GM10266 (cell line): Measurements from ENCODE around the gene TYRO3.

Source experiments
- DNase-seq: peaks from one replicate; pipeline ENCODE4 v3.0.0; 2012; ENCODE audit errors: extremely low spot score
- CTCF ChIP-seq: IDR thresholded peaks from 2 replicates; pipeline ENCODE4 v1.5.1; 2012; ENCODE audit warnings: mild to moderate bottlenecking, low read depth; ENCODE audit not compliant: control insufficient read depth, insufficient read depth; ENCODE audit errors: missing control alignments

The TYRO3 gene

GRCh38 chr15:41536866-41537265, 22.1 kb upstream of the TYRO3 start:
- DNase-seq, result no peak
- TF ChIP-seq CTCF, result no peak

DNA sequence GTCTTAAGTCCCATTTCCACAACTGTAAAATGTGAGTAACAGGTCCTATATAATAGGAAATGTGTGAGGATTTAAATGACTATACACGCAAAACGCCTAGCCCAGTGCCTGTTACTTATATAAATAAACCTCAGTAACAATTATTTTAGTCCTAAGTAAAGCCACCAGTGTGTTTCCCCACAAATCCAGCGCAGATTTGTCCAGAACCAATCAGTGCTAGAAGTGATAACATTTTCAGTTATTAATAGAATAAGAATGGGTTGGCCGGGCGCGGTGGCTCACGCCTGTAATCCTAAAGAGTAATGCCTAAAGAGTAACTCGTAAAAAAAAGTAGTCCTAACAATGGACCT, 15.5 kb upstream of the TYRO3 start:
- TF ChIP-seq CTCF, result no peak
- DNase-seq, result no peak

DNA sequence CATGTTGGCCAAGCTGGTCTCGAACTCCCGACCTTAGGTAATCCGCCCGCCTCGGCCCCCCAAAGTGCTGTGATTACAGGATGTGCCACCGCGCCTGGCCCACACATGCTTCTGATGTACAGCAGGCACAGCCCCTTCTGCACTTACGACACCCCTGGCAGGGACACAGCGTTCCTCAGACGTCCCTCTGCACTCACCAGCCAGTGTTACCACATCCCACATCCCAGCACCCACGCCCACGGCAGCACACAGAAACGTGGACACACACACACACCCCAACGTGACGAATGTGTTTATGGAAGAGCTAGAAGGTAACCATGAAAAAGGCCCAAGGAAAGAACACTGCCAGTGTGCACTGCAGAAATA, 14.4 kb upstream of the TYRO3 start:
- TF ChIP-seq CTCF, result no peak

DNA sequence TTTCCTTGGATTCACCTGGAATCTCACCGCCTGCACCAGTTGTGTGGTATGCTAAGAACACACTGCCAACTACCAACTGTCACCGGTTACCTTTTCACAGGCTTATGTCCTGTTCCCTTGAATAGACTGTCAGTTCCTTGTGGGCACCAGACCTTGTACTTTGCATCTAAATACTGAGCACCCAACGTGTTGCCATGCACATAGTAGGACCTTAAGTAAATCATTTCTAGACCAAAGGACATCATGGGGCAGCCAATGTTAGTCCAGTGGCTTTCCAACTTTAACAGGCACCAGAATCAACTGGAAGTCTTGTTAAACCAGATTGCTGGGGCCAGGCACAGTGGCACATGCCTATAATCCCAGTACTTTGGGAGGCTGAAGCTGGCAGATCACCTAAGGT, 13.8 kb upstream of the TYRO3 start:
- TF ChIP-seq CTCF, result no peak
- no peak for DNase-seq

More for the DNA sequence above, 14.4 kb upstream of the TYRO3 start:
- DNase-seq, result no peak

- no peak for TF ChIP-seq CTCF
- DNase-seq, result no peak
Observed at GRCh38 chr15:41546851-41547786, 11.9 kb upstream of the TYRO3 start.

GRCh38 chr15:41550066-41550775, 8.8 kb upstream of the TYRO3 start:
- DNase-seq, result no peak
- no peak for TF ChIP-seq CTCF

DNA sequence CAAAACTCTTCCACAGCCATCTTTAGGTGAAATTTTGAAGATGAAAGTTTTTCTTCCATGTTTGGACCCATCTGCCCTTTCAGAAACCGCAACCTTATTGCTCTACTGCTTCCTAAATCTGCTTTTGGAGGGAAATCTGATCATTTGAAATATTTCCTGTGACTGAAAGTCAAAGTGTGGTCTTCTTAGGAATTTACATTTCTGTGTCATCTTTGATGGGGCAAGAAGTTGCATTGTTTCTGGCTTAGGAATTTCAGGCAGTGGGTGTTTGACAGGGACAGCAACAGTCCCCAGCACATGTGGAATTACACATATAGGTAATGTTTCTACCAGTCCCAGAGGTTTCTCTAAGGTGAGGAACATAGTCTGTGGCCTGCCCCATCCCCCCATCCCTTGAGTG, 5.3 kb upstream of the TYRO3 start:
- no peak for TF ChIP-seq CTCF
- DNase-seq, result no peak
